Epithelial cell of proximal tubule (primary cell): ENCODE measurements around the gene GSAP. TPM values are rescaled to one million over a fixed set of nuclear protein-coding genes. Genes with fewer than 3 reads are reported as not detected.

Experiments
- DNase-seq: peaks from one replicate; pipeline ENCODE4 v3.0.0-alpha.2; 2011; ENCODE audit warnings: low read depth
- H3K4me3 ChIP-seq: 2 replicates; pipeline ENCODE4 v1.5.1; 2011; ENCODE audit warnings: low read depth, mild to moderate bottlenecking, low read length
- CTCF ChIP-seq: conservative IDR thresholded peaks from 2 replicates; pipeline ENCODE4 v1.5.1; 2012; ENCODE audit warnings: low read depth, mild to moderate bottlenecking, low read length
- total RNA-seq: library from RNA; depleted of rRNA; stranded (reverse); fragments of >200 nt; gene quantifications from 2 replicates; pipeline ENCODE4 v1.2.3, GENCODE V29; 2015

The GSAP gene
- total RNA-seq, 1 donor from 2014 or later: 1.2 TPM

DNA sequence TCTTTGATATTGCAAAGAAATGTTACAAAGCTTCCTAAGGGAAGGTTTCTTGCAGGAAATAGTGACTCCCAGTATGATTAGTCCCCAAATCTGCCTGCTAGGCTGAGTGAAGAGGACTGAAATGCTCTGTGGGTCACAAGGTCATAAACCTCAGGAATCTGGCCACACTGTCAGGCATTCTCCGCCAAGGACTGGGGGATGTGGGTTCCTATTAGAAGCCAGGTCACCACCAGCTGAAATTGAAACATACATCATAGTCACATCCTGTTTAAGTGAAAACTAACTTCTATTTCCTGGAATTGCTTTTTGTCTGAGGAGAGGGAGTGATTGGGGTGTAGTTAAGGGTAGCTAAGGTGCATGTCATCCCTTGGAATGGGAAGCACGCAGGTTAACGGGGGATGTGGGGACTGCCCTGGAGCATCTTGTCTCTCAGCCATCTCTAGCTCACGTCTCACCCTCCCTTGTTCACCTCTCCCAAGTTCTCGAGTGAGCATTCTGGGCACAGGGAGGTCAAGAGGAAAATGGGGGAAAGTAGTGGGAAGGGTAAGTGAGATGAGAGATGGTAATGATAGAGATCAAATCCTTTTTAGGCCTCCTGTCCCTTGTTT lies 12.0 kb upstream of the GSAP start:
- H3K4me3 ChIP-seq: no peak overlapping the region
- no peak for TF ChIP-seq CTCF
- DNase-seq: no peak

DNA sequence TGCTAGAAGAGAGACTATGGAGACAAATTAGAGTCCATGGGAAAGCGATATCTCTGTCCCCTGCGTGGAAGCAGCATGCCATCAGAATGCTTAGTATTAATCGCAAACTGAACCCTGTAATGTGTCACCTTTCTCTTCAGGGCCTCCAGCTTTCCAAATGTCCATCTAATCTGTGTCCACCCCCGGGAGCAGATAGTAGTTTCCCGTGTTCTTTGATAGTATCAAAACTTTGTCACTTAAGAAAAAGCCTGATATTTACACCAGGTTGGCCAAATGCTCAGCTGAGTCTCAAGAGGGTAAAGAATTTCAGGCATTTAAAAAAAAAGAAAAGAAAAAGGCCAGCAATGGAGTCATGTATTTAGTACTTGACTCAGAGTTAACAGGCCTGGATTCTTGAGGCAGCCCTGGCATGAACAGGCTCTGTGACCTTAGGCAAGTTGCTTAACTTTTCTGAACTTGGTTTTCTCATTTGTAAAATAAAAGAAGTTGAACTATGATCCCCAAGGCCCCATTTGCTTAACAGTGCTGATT lies 10.4 kb upstream of the GSAP start:
- no peak for DNase-seq
- no peak for TF ChIP-seq CTCF
- no peak overlapping the region for H3K4me3 ChIP-seq

GRCh38 chr7:77426052-77426404 lies 9.9 kb upstream of the GSAP start:
- DNase-seq: no peak
- no peak overlapping the region for H3K4me3 ChIP-seq

GRCh38 chr7:77425101-77426051 lies 9.2 kb upstream of the GSAP start:
- no peak for DNase-seq
- no peak overlapping the region for H3K4me3 ChIP-seq
- no peak for TF ChIP-seq CTCF

More at GRCh38 chr7:77426052-77426404, 9.9 kb upstream of the GSAP start:
- no peak for TF ChIP-seq CTCF

DNA sequence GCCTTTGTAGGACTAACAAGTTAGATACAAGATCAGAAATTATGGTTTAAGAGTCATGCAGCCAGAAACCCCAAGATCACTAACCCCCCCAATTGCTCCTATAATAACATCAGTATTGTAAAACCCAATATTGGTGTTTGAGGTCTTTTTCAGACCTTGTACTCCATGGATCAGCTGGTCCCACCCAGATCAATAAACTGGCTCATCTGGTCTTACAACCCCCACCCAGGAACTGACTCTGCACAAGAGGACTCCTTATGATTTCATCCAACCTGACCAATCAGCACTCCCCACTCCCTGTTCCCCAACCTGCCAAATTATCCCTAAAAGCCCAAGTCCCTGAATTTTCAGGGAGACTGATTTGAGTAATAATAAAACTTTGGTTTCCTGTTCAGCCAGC lies 6.4 kb upstream of the GSAP start:
- DNase-seq: no peak
- H3K4me3 ChIP-seq: no peak overlapping the region
- TF ChIP-seq CTCF: no peak

DNA sequence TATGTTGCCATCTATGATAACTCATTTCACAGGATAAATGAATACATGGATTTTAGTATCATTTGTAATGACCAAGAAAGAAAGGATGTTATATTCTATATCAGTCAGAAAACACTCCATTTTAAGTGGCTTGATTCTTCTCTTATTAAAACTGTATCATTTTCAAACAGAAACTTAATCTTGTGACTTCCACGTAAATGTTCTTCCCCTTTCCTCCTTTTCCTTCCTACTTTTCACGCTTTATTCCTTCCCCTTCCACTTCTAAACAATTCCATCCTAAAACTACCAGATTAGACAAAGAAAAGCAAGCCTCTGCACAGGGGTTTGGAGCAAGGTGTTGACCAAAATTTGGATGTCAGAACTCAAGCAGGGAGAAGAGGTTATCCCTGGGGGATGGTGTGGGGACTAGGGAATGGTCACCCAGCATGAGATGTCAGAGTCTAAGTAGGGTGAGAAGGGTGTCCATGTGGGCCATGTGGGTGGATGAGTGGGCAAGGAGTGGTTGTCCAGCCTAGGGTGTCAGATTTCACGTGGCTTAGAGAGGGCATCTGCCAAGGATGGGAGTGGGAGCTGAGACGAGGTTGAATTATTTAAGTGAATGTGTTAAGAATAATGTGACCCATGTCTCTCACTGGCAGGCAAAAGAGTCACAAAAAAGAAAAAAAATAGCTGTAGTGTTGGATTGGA lies 5.0 kb upstream of the GSAP start:
- no peak overlapping the region for H3K4me3 ChIP-seq
- no peak for DNase-seq
- no peak for TF ChIP-seq CTCF
